LNCAP (cell line): ENCODE results near the gene RASSF5.

Experiments
- TF ChIP-seq, protein P1 (sequence below): fragments of 450-650 bp; IDR thresholded peaks from 2 replicates; pipeline ENCODE4 v1.5.1; 2017; ENCODE audit warnings: mild to moderate bottlenecking

Gene RASSF5

DNA sequence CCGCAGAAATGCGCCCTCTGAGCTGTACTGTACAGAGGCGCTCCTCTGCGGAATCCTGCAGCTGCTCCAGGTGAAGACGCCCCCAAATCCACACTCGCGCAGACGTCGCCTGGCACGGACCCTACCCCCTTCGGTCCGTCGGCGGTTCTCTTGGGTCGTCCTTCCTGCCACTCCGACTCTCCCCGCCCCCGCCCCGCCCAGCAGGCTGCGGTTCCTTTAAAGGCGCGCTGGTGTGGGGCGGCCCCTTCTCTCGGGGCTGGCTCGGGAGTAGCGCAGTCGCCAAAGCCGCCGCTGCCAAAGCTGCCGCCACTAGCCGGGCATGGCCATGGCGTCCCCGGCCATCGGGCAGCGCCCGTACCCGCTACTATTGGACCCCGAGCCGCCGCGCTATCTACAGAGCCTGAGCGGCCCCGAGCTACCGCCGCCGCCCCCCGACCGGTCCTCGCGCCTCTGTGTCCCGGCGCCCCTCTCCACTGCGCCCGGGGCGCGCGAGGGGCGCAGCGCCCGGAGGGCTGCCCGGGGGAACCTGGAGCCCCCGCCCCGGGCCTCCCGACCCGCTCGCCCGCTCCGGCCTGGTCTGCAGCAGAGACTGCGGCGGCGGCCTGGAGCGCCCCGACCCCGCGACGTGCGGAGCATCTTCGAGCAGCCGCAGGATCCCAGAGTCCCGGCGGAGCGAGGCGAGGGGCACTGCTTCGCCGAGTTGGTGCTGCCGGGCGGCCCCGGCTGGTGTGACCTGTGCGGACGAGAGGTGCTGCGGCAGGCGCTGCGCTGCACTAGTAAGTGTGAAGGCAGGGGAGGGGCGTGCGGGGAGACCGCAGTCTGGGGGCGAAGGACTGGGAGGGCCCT, at the start of gene RASSF5:
RASSF5 (plus strand) TSS at position 248 of the 846 bp plus-strand sequence; CDS start at position 320, 72 bp downstream.
- TF ChIP-seq, protein P1, sequence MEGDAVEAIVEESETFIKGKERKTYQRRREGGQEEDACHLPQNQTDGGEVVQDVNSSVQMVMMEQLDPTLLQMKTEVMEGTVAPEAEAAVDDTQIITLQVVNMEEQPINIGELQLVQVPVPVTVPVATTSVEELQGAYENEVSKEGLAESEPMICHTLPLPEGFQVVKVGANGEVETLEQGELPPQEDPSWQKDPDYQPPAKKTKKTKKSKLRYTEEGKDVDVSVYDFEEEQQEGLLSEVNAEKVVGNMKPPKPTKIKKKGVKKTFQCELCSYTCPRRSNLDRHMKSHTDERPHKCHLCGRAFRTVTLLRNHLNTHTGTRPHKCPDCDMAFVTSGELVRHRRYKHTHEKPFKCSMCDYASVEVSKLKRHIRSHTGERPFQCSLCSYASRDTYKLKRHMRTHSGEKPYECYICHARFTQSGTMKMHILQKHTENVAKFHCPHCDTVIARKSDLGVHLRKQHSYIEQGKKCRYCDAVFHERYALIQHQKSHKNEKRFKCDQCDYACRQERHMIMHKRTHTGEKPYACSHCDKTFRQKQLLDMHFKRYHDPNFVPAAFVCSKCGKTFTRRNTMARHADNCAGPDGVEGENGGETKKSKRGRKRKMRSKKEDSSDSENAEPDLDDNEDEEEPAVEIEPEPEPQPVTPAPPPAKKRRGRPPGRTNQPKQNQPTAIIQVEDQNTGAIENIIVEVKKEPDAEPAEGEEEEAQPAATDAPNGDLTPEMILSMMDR, result no peak

- TF ChIP-seq, protein P1, result no peak
Measured at GRCh38 chr1:206459703-206460102, 47.6 kb upstream of the RASSF5 start.

DNA sequence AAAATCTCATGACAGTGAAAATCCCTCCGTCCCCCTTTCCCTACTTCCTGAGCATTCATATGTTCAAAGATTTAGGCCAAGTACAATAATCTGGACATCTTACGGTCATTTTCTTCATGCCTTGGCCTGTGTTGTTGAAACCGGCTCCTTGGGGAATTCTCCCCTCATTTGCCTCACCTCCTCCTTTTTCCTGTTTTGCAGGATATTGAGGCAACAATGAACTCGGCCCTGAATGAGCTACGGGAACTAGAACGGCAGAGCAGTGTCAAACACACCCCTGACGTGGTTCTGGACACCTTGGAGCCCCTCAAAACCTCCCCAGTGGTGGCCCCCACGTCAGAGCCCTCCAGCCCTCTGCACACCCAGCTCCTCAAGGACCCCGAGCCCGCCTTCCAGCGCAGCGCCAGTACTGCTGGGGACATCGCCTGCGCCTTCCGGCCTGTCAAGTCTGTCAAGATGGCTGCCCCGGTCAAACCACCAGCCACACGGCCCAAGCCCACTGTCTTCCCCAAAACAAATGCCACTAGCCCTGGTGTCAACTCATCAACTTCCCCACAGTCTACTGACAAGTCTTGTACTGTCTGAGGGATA, 46.4 kb upstream of the RASSF5 start:
- TF ChIP-seq, protein P1, result no peak

- TF ChIP-seq, protein P1, result peak; percentile 97
Measured at GRCh38 chr1:206461602-206462455, 45.5 kb upstream of the RASSF5 start.

- TF ChIP-seq, protein P1, result no peak
Measured at GRCh38 chr1:206463137-206463536, 44.2 kb upstream of the RASSF5 start.

DNA sequence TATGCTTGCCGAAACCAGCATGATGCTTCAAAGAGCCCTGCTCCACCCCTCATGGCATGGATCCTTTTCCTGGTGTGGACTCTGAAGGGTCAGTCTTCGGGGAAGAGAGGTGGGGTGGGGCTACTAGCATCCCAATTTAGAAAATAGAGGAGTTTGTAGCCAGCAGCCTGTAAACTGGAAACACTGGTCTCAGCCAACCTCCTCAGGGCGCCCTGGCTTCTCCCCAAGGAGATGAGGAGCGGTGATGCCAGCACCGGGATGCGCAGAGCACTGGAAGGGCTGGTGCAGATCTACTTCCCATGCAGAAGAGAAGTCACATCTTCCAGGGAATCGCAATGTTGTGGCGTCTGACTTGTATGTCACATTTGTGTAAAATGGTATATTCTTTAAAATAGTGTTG, 43.4 kb upstream of the RASSF5 start:
- TF ChIP-seq, protein P1, result no peak

GRCh38 chr1:206464456-206464964, 42.8 kb upstream of the RASSF5 start:
- TF ChIP-seq, protein P1, result no peak
